SK-N-SH (cell line): Measurements from ENCODE around the gene CD36. TPM values are rescaled to one million over a fixed set of nuclear protein-coding genes. Genes with fewer than 3 reads are reported as not detected.

Experiments
- CTCF ChIA-PET: fragments of 300-600, 350-600 bp; formaldehyde crosslinking; extraction: SDS; loops from one replicate; lab custom pipeline; 2021; lab: Yijun Ruan, JAX
- POLR2A ChIA-PET: fragments of 350-600 bp; sonication (Branson Sonifier 250); formaldehyde crosslinking; extraction: SDS; loops from one replicate; lab custom pipeline; 2020; ENCODE audit warnings: antibody characterized with exemption, inconsistent platforms; lab: Yijun Ruan, JAX
- DNase-seq: peaks from one replicate; pipeline ENCODE4 v3.0.0; 2012
- H2AFZ ChIP-seq: fragments of 200-600 bp; sonication (generic); 2 replicates; pipeline ENCODE4 v1.8.1; 2016; ENCODE audit warnings: antibody characterized with exemption, mild to moderate bottlenecking, low read depth
- H3F3A ChIP-seq: fragments of 200-600 bp; sonication (generic); replicated peaks from 2 replicates; pipeline ENCODE3; 2016; ENCODE audit warnings: antibody characterized with exemption, mild to moderate bottlenecking; ENCODE audit not compliant: insufficient read depth
- H3K27ac ChIP-seq, 2 experiments: fragments of 200-500 bp in 1 of 2; fragments of 200-600 bp in 1 of 2; sonication (Bioruptor generic) in 1 of 2; sonication (generic), shearing (Covaris generic) in 1 of 2; 2 replicates each; pipeline versions ENCODE4 v1.5.1 to v1.6.1; 2014 to 2016; ENCODE audit warnings: low read depth in 2 of 2, inconsistent platforms in 1 of 2, low read length in 1 of 2, mild to moderate bottlenecking in 1 of 2, mixed read lengths in 1 of 2
- H3K27me3 ChIP-seq: fragments of 200-600 bp; sonication (generic), shearing (Covaris generic); 2 replicates; pipeline ENCODE4 v1.6.1; 2016; ENCODE audit warnings: mixed run types; ENCODE audit not compliant: insufficient read depth
- H3K36me3 ChIP-seq, 2 experiments: fragments of 200-500 bp in 1 of 2; fragments of 200-600 bp in 1 of 2; sonication (Bioruptor generic) in 1 of 2; sonication (generic) in 1 of 2; replicated peaks in 1 of 2; 2 replicates each; pipeline versions ENCODE3 to v1.5.1; 2014 to 2016; ENCODE audit warnings: low read length in 1 of 2, mild to moderate bottlenecking in 1 of 2; ENCODE audit not compliant: insufficient read depth in 2 of 2, control insufficient read depth in 1 of 2
- H3K4me1 ChIP-seq, 2 experiments: fragments of 200-500 bp in 1 of 2; fragments of 200-600 bp in 1 of 2; sonication (Bioruptor generic) in 1 of 2; sonication (generic), shearing (Covaris generic) in 1 of 2; 2 replicates each; pipeline versions ENCODE4 v1.5.1 to v1.6.1; 2014 to 2016; ENCODE audit warnings: low read depth in 1 of 2, low read length in 1 of 2, mixed run types in 1 of 2; ENCODE audit not compliant: insufficient read depth in 2 of 2, control insufficient read depth in 1 of 2
- H3K4me2 ChIP-seq: fragments of 200-600 bp; sonication (generic), shearing (Covaris generic); 2 replicates; pipeline ENCODE4 v1.6.1; 2017; ENCODE audit warnings: mixed run types
- H3K4me3 ChIP-seq, 2 experiments: fragments of 200-500 bp in 1 of 2; fragments of 200-600 bp in 1 of 2; sonication (Bioruptor generic) in 1 of 2; sonication (generic), shearing (Covaris generic) in 1 of 2; 2 replicates each; pipeline versions ENCODE4 v1.5.1 to v1.8.1; 2014 to 2016; ENCODE audit warnings: low read depth in 2 of 2, inconsistent platforms in 1 of 2, low read length in 1 of 2, mild to moderate bottlenecking in 1 of 2, mixed read lengths in 1 of 2, moderate library complexity in 1 of 2
- H3K79me2 ChIP-seq: fragments of 200-600 bp; sonication (generic); 2 replicates; pipeline ENCODE4 v1.8.1; 2017; ENCODE audit warnings: mild to moderate bottlenecking; ENCODE audit not compliant: insufficient read depth
- H3K9ac ChIP-seq: fragments of 200-600 bp; sonication (generic); 2 replicates; pipeline ENCODE4 v1.6.1; 2017; ENCODE audit warnings: mixed run types
- H3K9me2 ChIP-seq: fragments of 200-600 bp; sonication (generic); 2 replicates; pipeline ENCODE4 v1.6.1; 2017; ENCODE audit warnings: mixed run types
- H3K9me3 ChIP-seq: fragments of 200-600 bp; sonication (generic); 2 replicates; pipeline ENCODE4 v1.6.1; 2017; ENCODE audit warnings: mixed run types, mild to moderate bottlenecking, moderate library complexity
- H4K20me1 ChIP-seq: fragments of 200-600 bp; sonication (generic); 2 replicates; pipeline ENCODE4 v1.6.1; 2017; ENCODE audit warnings: mild to moderate bottlenecking, mixed run types; ENCODE audit not compliant: insufficient read depth
- CHD2 ChIP-seq: fragments of 150-350 bp; IDR thresholded peaks from 2 replicates; pipeline ENCODE4 v1.6.1; 2018; ENCODE audit warnings: low read length; ENCODE audit not compliant: partially characterized antibody
- ELF1 ChIP-seq: IDR thresholded peaks from 2 replicates; pipeline ENCODE4 v1.4.0; 2012
- EZH2phosphoT487 ChIP-seq: fragments of 200-600 bp; sonication (generic); IDR thresholded peaks from 2 replicates; pipeline ENCODE4 v1.6.1; 2017; ENCODE audit warnings: low read depth, mixed run types, mild to moderate bottlenecking, antibody characterized with exemption, moderate library complexity, borderline replicate concordance
- FOXM1 ChIP-seq: IDR thresholded peaks from 2 replicates; pipeline ENCODE4 v1.4.0; 2012; ENCODE audit warnings: low read depth, mild to moderate bottlenecking
- GABPA ChIP-seq: IDR thresholded peaks from 2 replicates; pipeline ENCODE4 v1.4.0; 2012; ENCODE audit warnings: low read depth, mild to moderate bottlenecking
- GATA2 ChIP-seq: sonication (generic); formaldehyde crosslinking; IDR thresholded peaks from 2 replicates; pipeline ENCODE4 v1.5.0; 2020; ENCODE audit warnings: mild to moderate bottlenecking, missing genetic modification reagents
- JUND ChIP-seq: IDR thresholded peaks from 2 replicates; pipeline ENCODE4 v1.4.0; 2012
- RCOR1 ChIP-seq: fragments of 150-350 bp; IDR thresholded peaks from 2 replicates; pipeline ENCODE4 v1.6.1; 2017; ENCODE audit warnings: antibody characterized with exemption, low read length
- RXRA ChIP-seq: IDR thresholded peaks from 2 replicates; pipeline ENCODE4 v1.4.0; 2012; ENCODE audit warnings: low read depth, mild to moderate bottlenecking, borderline replicate concordance
- TCF12 ChIP-seq: IDR thresholded peaks from 2 replicates; pipeline ENCODE4 v1.4.0; 2012
- WGBS: methylation state at CpG from one replicate; pipeline ENCODE4 v1.1.6; 2017; ENCODE audit warnings: low lambda C conversion rate; 5-methylcytosine and 5-hydroxymethylcytosine counted together
- polyA plus RNA-seq, 3 experiments: library from polyadenylated mRNA; depleted of rRNA; stranded (reverse); fragments of >200 nt; gene quantifications; 2 replicates each; pipeline ENCODE4 v1.2.3, GENCODE V29; 2012
- TF ChIP-seq, protein P1 (sequence below): IDR thresholded peaks from 2 replicates; pipeline ENCODE4; 2012
- TF ChIP-seq, protein P2 (sequence below): IDR thresholded peaks from 2 replicates; pipeline ENCODE4 v1.4.0; 2012; ENCODE audit warnings: low read depth, borderline replicate concordance
- TF ChIP-seq, protein P3 (sequence below): fragments of 150-350 bp; IDR thresholded peaks from 2 replicates; pipeline ENCODE4 v1.6.1; 2016; ENCODE audit warnings: mild to moderate bottlenecking, low read depth, low read length
- TF ChIP-seq, protein P4 (sequence below): IDR thresholded peaks from 2 replicates; pipeline ENCODE4 v1.4.0; 2012; ENCODE audit warnings: low read depth, borderline replicate concordance
- TF ChIP-seq, protein P5 (sequence below): fragments of 150-350 bp; IDR thresholded peaks from 2 replicates; pipeline ENCODE4 v1.6.1; 2017; ENCODE audit warnings: antibody characterized with exemption, low read length, low read depth, borderline replicate concordance

CD36 gene
- polyA plus RNA-seq, 1 of the 3 experiments (the other 2 are of a cell fraction): 0.10 TPM

DNA sequence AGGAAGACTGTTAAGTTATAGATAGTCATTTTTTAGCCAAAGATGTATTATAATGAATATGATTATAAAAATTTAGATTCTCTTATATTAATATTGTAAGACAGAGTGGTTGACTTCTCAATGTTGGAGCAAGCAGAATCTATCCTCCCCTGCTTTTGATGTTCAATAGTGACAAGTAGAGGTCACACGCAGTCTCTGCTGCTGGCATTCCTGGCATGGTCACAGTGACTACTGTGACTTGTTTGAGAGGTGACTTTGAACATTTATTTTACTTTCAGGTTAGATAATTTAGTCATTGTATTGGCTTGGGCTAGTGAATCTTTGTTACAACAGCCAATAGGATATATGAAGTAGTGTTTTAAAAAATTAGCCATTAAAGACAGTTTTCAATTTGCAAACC is 13.7 kb upstream of the CD36 start (continued):
- no peak for TF ChIP-seq RCOR1
- TF ChIP-seq FOXM1: no peak

DNA sequence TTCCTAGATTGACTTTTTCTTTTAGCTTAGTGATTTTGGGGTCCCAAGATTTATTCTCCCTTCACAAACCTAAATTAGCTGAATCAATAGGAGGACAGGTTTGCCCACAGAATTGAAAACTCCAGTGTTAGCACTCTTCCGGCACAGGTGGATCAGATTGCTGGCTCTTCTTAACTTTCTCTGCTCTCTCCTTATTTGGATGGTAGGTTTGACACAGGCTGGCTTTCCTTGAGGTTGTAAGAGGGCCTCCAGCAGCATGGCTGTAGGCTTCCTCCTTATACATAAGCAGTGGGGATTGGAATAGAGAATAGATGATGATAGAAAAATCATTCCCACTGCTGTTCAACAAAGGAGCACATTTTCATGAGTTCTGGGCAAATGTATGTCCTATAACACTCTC is 9.4 kb upstream of the CD36 start:
- ChIA-PET CTCF (interaction anchor here (0.8 to 1.1 kb wide), 2 partner anchors 10 to 23 kb away, joined by 3 read pairs; no protein-coding TSS in a partner anchor), POLR2A (no interaction called here)

More for the DNA sequence above, 9.4 kb upstream of the CD36 start:
- no peak overlapping the region for H3K9ac ChIP-seq
- no peak overlapping the region for H2AFZ ChIP-seq
- no peak for DNase-seq
- no peaks in the 10 kb centered on the region for H3K79me2 ChIP-seq
- H4K20me1 ChIP-seq: no peaks in the 10 kb centered on the region
- H3K36me3 ChIP-seq: no peaks in the 10 kb centered on the region
- H3K27me3 ChIP-seq: no peaks in the 10 kb centered on the region
- 0 out of 2 replicates have a peak, but pooled peaks cover 4% of the 10 kb centered on the region for H3K9me2 ChIP-seq
- H3K4me1 ChIP-seq: no peaks in the 10 kb centered on the region
- no peak overlapping the region for H3K4me3 ChIP-seq
- WGBS: 100% methylated on average over 1 of the region's 1 CpG
- H3K4me2 ChIP-seq: no peak overlapping the region
- H3K9me3 ChIP-seq: no peaks in the 10 kb centered on the region
- no peaks in the 10 kb centered on the region for H3F3A ChIP-seq
- TF ChIP-seq, protein P1, sequence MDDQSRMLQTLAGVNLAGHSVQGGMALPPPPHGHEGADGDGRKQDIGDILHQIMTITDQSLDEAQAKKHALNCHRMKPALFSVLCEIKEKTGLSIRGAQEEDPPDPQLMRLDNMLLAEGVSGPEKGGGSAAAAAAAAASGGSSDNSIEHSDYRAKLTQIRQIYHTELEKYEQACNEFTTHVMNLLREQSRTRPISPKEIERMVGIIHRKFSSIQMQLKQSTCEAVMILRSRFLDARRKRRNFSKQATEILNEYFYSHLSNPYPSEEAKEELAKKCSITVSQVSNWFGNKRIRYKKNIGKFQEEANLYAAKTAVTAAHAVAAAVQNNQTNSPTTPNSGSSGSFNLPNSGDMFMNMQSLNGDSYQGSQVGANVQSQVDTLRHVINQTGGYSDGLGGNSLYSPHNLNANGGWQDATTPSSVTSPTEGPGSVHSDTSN: no peak
- TF ChIP-seq JUND (no peak), EZH2phosphoT487 (no peak), ELF1 (no peak), CHD2 (no peak), GATA2 (no peak), RXRA (no peak), TCF12 (no peak), GABPA (no peak)
- TF ChIP-seq, protein P2, sequence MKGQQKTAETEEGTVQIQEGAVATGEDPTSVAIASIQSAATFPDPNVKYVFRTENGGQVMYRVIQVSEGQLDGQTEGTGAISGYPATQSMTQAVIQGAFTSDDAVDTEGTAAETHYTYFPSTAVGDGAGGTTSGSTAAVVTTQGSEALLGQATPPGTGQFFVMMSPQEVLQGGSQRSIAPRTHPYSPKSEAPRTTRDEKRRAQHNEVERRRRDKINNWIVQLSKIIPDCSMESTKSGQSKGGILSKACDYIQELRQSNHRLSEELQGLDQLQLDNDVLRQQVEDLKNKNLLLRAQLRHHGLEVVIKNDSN: no peak
- TF ChIP-seq, protein P3, sequence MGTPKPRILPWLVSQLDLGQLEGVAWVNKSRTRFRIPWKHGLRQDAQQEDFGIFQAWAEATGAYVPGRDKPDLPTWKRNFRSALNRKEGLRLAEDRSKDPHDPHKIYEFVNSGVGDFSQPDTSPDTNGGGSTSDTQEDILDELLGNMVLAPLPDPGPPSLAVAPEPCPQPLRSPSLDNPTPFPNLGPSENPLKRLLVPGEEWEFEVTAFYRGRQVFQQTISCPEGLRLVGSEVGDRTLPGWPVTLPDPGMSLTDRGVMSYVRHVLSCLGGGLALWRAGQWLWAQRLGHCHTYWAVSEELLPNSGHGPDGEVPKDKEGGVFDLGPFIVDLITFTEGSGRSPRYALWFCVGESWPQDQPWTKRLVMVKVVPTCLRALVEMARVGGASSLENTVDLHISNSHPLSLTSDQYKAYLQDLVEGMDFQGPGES: no peak
- TF ChIP-seq, protein P4, sequence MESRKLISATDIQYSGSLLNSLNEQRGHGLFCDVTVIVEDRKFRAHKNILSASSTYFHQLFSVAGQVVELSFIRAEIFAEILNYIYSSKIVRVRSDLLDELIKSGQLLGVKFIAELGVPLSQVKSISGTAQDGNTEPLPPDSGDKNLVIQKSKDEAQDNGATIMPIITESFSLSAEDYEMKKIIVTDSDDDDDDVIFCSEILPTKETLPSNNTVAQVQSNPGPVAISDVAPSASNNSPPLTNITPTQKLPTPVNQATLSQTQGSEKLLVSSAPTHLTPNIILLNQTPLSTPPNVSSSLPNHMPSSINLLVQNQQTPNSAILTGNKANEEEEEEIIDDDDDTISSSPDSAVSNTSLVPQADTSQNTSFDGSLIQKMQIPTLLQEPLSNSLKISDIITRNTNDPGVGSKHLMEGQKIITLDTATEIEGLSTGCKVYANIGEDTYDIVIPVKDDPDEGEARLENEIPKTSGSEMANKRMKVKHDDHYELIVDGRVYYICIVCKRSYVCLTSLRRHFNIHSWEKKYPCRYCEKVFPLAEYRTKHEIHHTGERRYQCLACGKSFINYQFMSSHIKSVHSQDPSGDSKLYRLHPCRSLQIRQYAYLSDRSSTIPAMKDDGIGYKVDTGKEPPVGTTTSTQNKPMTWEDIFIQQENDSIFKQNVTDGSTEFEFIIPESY: no peak
- TF ChIP-seq, protein P5, sequence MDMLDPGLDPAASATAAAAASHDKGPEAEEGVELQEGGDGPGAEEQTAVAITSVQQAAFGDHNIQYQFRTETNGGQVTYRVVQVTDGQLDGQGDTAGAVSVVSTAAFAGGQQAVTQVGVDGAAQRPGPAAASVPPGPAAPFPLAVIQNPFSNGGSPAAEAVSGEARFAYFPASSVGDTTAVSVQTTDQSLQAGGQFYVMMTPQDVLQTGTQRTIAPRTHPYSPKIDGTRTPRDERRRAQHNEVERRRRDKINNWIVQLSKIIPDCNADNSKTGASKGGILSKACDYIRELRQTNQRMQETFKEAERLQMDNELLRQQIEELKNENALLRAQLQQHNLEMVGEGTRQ: no peak
- TF ChIP-seq, all 33 proteins: peak for 0
- no peak overlapping the region for H3K27ac ChIP-seq
